Activated naive CD8-positive, alpha-beta T cell treated with anti-CD3 and anti-CD28 coated beads, Interleukin-2, amount 50 U/mL, for 16 hours (primary cell): ENCODE results near the gene PRC1.
"Not testable (repeated sequence)": the region's sequence is repeated elsewhere in the genome, so short reads cannot be mapped to it uniquely, and the experiment has no call there.

Experiments used
- DNase-seq: peaks from one replicate; pipeline ENCODE4 v3.0.0-alpha.2; 2020; ENCODE audit warnings: low read depth, low spot score

PRC1 gene, protein sequence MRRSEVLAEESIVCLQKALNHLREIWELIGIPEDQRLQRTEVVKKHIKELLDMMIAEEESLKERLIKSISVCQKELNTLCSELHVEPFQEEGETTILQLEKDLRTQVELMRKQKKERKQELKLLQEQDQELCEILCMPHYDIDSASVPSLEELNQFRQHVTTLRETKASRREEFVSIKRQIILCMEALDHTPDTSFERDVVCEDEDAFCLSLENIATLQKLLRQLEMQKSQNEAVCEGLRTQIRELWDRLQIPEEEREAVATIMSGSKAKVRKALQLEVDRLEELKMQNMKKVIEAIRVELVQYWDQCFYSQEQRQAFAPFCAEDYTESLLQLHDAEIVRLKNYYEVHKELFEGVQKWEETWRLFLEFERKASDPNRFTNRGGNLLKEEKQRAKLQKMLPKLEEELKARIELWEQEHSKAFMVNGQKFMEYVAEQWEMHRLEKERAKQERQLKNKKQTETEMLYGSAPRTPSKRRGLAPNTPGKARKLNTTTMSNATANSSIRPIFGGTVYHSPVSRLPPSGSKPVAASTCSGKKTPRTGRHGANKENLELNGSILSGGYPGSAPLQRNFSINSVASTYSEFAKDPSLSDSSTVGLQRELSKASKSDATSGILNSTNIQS

DNA sequence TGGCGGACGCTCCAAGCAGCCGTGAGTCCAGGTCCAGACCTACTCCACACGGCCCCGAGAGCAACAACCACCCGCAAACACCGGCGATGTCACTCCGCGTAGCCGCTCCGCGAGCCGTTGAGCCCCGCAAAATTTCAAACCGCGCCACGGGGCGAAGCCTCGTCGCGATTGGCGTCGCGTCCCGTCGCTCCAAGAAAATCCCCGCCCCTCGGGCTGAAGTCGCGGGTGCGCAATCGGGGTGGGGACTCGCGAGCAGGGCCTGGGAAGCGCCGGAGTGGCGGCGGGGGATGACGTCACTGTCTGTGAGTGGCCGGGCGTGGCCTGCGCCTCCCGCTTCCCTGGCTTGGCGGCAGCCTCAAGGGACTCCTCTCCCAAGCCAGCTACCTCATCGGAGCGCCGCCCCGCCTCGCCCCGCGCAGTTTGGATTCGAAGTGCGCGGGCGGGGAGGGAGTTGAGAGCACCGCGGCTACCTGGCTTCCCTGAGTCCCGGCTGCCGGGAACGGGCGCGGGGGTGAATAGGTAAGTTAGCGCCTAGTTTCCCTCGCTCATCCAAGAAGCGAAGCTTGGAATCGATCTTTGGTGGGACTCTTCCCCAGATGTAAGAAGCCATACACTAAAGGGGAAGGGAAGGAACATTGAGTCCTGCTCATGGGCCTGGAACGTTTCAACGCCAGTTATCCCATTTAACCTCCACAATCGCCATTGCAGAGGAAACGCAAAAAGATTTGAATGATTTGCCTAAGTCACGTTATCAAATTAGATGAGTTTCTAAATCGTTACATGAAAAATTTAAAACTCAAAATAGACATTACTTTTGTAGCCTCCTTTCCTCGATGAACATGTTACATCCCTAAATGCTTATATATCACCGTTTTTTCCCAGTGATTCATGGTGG lies at the start of gene PRC1:
PRC1 (minus strand) TSS at position 119 of the 895 bp plus-strand sequence; CDS start at position 1, 118 bp downstream.
- peak; percentile 93 for DNase-seq

DNA sequence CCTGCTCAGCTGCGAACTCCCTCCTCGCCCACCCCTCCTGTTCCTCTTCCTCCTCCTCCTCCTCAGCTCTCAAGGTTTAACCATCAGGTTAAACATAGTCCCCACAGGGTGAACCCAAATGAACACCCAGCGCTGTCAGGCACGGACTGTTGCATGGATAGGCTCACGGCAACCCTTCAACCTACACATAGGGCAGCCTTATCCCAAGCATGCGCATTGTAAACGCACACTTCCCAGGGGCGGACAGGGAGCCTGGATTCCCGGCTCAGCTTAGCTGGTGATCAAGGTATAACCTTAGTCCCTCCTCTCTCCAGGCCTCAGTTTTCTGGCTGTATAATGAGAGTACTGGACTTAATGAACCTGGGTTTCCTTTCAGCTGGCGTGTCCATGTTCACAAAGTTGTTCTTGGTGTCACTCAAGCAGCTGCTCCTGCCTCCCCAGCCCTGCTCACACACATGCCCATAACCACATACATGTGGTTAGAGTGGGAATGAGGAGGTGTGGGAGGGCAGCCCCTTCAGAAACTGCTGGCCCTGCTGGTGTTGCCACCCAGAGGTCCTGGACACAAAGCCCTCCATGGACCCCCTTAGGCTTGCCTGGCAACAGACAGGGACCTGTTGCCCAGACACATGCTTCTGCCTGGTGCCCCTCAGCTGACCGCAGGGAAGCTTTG lies 49.0 kb upstream of the PRC1 start:
- DNase-seq: no peak

DNA sequence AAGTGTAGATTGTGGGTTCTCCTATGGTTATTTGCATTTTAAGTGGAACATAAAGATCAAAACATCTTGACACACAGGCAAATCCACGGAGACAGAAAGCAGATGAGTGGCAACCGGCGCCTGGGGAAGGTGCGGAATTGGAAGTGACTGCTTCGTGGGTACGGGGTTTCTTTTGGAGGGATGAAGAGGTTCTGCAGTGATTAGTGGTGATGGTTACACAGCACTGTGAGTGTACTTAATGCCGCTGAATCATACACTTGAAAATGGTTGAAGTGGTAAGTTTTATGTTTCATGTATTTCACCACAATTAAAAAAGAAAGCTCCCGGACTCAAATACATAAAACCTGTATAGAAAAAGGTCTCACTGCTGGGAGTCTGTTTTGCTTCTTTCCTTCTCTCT lies 46.5 kb upstream of the PRC1 start:
- DNase-seq: no peak

DNA sequence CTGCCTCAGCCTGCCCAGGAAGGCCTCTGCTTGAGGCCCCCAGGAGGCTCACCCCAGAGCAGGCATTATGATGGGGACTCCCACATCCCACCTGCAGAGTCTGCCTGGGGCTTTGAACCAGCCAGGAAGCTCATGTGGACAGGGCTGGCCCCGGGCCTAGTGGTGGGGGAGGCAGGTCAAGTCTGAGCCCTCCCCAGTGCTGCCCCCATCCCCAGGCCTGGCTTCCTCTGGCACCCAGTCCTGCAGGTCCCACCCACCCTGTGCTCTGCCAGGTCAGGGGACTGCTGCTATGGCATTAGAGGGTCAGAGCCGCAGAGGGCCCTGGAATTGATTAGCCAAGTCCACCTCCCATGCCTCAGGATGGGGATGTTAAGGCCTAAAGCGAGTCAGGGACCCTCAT lies 45.7 kb upstream of the PRC1 start:
- no peak for DNase-seq

DNA sequence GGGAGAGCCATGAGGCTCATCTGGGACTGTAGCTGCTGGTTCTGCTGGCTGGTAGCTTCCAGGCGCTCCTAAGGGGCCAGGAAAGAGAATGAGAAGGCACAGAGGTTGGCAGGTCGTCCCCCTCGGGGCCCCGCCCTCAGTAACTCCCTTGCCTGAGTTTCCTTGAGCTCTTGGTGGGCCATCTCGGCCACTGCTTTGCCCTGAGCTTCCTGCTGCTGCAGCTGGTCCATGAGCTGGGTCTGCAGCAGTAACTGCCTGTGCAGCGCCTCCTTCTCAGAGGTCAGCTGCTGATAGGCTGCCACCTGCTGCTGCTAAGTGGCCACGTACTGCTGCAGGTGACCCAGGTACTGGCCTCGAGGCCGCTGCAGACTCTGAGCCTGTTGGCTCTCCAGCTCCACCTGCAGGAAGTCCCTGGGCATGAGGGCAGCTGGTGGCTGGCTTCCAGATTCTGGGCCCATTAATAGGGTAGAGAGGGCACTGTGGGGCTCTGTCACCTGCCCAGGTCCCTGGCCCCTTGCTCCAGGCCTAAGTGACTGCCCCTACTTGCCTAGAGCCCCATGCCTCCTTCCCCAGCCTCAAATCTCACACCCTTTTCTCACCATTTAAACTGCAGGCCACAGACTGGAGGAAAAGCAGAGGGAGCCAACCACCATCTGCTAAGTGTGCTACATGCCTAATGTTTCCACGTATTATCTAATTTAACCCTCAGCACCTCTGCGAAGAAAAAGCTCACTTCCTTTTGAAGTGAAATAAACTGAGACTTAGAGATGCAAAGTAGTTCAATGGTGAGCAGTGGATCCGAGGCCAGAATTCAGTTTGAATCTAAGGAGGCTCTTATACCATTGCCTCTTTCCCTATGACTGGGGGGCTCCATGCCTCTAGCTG lies 38.8 kb upstream of the PRC1 start:
- no peak for DNase-seq

DNA sequence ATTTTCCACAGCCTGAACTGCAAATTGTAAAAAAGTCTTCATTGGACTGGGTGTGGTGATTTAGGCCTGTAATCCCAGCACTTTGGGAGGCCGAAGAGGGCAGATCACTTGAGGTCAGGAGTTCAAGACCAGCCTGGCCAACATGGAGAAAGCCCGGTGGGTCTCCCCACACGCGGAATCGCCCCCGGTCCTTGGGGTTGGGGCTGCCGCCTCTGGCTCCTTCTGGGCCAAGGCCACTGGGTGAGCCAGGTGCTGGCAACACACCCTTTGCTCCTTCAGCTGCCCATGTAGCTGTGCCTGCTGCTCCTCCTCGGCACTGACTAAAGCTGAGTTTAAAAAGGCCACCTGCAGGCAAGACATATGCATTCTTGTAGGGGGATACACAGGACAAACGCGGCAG lies 37.5 kb upstream of the PRC1 start:
- no peak for DNase-seq

DNA sequence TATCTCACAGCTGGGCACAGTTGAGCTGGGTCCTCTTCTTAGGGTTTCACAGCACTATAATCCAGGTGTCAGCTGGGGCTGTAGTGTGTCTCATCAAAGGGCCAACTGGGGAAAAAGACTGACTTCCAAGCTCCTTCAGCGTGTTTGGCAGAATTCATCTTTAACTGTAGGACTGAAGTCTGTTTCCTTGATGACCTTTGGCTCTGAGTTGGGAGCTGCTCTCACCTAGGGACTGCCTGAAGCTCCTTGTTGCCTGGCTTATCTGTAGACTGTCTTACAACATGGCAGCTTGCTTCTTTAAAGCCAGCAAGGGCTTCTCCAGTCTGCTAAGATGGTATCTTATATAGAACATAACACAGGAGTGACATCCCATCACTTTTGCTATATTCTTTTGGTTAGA lies 33.3 kb upstream of the PRC1 start:
- no peak for DNase-seq

DNA sequence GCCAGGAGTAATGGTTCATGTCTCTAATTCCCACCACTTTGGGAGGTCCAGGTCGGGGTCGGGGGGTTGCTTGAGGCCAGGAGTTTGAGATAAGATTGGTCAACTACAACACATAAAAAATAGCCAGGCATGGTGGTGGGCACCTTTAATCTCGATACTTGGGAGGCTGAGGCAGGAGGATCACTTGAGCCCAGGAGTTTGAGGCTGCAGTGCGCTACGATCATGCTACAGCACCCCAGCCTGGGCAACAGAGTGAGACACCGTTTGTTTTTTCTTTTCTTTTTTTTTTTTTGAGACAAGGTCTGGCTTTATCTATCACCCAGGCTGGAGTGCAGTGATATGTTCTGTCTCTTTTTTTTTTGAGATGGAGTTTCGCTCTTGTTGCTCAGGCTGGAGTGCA lies 29.4 kb upstream of the PRC1 start:
- DNase-seq: no peak

DNA sequence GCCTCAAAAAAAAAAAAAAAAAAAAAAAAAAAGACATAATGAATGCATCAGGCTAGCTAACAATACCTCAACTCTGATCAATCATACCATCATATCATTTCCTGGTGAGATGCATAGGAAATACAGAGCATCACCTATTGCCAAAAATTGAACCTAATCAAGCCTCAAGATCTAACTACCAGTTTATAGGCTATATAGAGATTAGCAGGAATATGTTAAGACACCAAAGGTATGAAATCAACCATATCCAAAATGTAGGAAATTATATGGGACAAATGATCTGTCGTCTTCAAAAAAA lies 28.4 kb upstream of the PRC1 start:
- DNase-seq: no peak

DNA sequence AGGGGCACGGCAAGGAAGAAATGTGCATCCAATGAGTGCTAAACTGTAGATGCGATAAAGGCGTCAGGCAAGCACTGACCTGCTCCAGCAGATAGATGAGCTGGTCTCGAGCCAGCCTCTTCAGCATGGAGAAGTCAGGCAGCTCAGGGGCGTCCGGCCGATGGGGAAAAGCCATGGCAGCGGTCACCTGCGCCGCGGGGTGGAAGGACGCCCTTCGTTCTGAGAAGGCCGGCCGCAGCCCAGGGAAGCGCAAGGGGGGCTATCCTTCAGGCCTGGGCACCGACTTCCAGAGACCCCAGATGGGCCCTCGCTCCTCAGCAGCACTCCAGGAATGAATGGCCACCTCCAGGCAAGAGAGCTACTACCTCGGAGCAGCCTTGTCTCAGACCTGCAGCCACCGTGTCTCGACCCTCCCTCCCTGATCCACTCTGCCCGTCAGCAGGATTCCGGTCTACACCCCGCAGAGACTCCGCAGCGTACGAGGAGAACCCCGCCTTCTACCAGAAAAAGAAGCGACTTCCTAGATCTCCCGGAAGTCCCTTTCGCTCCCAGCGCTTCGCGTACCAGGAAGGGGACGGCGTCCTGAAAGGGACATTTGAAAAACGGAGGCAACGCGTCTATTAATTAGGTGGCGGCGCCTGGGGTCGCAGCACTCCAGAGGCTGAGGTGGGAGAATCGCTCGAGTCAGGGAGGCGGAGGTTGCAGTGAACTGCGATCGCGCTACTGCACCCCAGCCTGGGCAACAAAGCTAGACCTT lies 27.9 kb upstream of the PRC1 start, which contains the start of gene VPS33B:
VPS33B (minus strand) TSS at position 520 of the 757 bp plus-strand sequence; CDS start at position 175, 345 bp downstream.
- peak; percentile 44 for DNase-seq

DNA sequence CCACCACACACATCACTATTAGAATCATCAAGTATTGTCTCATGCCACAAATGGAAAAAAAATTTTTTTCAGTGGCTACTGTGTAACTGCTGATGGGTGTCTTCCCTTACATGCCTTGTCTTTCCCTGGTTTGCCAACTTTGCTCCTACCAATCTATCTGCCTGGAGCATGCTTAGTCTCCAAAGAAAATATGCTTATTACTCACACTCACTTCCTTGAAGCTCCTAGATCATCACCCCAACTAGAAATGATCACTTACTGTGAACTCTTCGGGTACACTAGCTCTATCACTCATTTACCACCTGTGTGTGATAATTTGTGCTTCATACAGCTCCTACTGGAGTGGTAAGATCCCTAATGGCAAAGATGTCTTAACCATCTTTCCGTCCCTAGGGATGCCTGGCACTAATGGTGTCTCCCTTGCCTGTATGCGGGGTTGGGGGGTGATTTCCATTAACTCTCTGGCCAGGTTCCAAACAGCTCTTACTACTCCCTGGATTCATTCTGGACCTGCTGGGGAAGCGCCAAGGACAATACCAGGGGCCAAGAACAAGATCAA lies 27.3 kb upstream of the PRC1 start:
- no peak for DNase-seq

DNA sequence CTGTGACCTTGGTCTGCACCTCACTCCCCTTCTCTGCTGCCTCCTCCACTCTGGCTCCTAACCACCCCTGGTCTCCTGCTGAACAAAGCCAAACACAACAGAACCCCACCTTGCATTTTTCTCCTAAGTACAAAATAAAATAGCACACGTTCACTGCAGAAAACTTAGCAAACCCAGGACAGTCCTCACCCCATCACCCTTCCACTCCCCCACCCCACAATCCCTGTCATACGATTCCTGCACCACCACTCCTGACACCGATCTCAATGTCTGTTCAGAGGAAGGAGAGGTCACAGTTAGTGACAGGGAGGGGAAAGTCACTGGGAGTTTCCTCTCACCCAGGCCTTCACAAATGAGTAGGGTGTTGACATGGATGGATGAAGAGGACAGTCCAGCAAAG lies 23.8 kb upstream of the PRC1 start:
- no peak for DNase-seq

DNA sequence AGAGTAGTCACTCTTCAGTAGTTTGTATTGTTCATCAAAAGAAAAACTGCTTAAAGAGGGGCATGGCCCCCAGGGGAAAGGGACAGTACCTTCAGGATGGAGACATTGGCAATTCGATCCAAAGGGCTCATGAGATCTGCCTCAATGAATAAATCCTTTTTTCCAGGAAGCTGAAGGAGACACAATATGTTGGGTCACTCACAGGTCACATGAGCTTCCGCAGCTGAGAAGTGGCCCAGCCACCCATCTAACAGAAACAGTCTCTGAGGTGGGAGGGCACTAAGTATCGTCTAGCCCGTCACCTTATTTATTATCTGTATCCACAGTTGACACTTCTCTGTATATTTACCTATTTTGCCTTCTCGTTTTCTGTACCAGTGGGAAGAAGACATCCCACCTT lies 23.4 kb upstream of the PRC1 start:
- DNase-seq: no peak

DNA sequence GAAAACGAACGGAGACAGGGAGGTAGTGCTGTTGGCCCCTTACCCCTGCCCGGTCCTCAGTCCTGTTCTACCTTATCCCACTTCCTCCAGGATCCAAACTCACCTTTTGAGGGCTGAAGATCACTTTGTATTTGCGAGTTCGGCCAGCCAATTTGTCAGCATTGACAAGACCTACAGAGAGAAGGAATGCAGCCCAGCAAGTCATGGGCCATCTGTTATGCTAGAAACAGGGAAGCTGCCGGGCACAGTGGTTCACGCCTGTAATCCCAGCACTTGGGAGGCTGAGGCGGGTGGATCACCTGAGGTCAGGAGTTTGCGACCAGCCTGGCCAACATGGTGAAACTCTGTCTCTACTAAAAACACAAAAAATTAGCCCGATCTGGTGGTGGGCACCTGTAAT lies 19.4 kb upstream of the PRC1 start:
- not testable (repeated sequence) for DNase-seq

DNA sequence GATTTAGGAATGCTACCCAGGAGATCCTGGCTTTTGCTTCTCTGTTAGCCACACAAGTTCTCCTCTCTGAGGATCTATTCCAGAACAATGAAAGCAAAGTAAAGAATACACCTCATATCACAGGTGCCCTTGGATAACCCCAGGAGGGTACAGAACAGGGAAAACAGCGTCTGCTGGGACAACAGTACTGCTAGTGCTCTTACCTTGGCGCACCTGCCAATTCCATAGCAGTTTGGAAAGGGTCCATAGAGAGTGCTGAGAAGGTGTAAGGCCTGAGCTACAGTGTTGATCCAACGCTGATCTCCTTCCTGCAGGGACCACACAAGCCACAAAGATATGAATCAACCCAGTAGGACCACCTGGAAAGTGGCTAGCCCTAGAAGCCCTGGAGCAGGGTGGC lies 12.9 kb upstream of the PRC1 start:
- DNase-seq: no peak

DNA sequence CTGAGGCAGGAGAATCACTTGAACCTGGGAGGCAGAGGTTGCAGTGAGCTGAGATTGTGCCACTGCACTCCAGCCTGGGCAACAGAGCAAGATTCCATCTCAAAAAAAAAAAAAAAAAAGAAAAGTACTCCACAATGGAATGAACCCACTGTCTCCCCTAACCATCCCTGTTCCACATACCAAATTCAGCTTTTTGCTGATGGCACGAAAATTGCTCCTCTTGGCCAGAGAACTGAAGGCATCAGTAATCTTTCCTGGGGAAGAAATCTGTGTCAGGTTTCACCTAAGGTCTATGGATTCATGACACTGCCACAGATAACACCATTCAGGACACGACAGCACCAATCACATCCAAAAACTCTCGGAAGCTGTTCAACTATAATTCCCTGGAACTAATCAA lies 6.9 kb upstream of the PRC1 start:
- DNase-seq: no peak

DNA sequence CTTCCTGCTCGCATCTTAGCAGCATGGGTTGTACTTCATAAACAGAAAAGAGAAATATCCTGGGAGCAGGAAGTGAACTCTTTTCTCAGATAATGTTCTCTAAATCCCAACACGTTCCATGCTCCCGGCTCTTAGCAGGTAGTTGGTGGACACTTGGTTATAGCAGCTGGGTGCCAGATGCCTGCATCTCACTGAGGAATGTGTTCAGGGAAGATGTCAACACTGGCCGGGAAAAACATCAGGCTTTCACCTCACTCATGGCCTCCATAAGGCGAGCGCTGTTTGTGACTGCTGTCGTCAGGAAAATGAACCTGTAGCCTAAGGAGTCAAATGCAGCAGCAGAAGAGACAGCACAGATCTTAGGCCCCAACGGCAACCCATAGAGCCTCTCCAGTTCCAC lies 4.4 kb upstream of the PRC1 start:
- no peak for DNase-seq

DNA sequence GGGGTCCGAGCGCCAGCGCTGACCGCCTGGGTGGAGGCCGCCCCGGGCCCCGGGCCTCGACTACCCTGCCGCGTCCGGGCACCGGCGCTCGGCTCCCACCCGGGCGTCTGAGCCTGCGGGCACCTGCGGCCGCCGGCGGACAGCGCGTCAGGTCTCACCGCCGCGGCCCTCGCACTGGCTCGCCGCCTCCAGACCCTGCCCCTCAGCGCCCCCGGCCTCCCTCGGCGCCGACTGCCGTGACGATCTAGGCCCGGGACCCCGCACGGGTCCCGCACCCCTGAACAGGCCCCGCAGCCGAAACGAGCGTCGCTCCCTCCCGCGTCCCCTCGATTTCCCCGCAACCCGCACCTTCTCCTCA lies 297 bp downstream of the PRC1 start:
- DNase-seq: no peak

DNA sequence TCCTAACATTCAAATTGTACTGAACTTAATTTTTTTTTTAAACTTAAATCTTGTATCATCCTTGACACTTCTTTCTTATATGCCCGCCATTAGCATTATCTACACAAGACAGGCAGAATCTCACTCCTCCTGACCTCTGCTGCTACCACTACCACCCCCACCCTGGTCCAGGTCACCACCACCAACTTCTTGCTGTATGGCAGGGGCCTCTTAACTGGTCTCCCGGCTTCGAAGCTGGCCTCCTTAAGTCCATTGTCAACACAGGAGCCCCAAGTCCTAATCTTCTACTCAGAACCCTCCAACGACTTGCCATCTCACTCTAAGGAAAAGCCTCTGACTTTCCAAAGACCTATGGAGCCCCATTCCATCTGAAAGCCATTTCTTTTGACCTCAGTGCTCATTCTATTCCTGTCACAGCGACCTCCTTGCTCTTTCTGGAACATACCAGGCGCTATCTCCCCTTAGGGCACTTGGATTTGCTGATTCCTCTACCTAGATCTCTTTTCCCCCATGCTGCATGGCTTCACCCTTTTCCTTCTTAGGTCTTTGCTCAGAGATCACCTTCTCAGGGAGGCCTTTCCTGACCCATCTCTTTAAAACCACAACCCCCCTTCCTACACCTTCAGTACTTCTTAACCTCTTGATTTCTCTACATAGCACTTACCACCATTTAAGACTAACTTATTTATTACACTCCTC lies 2.6 kb downstream of the PRC1 start:
- DNase-seq: no peak
